Peyer's patch (tissue), 4 donors: Measurements from ENCODE around the gene GLT6D1.

ENCODE experiments used
- POLR2A ChIP-seq, 2 donors: fragments of 450-650 bp; IDR thresholded peaks; one replicate each; pipeline ENCODE4 v1.5.1; 2017; ENCODE audit warnings: antibody characterized with exemption in 2 of 2, mild to moderate bottlenecking in 2 of 2, moderate library complexity in 2 of 2
- TF ChIP-seq, protein P1 (sequence below), 6 experiments: fragments of 450-650 bp in 4 of 6; fragments of 200-600 bp in 2 of 6; sonication (generic) in 1 of 6; IDR thresholded peaks; one replicate each; pipeline ENCODE4 v1.5.1; 2017 to 2019; ENCODE audit warnings: antibody characterized with exemption in 6 of 6, mild to moderate bottlenecking in 3 of 6, moderate library complexity in 1 of 6

GRCh38 chr9:135663451-135663770 lies 24.1 kb upstream of the GLT6D1 start:
- TF ChIP-seq, protein P1, sequence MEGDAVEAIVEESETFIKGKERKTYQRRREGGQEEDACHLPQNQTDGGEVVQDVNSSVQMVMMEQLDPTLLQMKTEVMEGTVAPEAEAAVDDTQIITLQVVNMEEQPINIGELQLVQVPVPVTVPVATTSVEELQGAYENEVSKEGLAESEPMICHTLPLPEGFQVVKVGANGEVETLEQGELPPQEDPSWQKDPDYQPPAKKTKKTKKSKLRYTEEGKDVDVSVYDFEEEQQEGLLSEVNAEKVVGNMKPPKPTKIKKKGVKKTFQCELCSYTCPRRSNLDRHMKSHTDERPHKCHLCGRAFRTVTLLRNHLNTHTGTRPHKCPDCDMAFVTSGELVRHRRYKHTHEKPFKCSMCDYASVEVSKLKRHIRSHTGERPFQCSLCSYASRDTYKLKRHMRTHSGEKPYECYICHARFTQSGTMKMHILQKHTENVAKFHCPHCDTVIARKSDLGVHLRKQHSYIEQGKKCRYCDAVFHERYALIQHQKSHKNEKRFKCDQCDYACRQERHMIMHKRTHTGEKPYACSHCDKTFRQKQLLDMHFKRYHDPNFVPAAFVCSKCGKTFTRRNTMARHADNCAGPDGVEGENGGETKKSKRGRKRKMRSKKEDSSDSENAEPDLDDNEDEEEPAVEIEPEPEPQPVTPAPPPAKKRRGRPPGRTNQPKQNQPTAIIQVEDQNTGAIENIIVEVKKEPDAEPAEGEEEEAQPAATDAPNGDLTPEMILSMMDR (IDR thresholded peaks at IDR 0.05): no peak
- no peak for TF ChIP-seq POLR2A (IDR thresholded peaks at IDR 0.05)
